Measurements from ENCODE around the gene SMIM28.
"Not testable (repeated sequence)": the region's sequence is repeated elsewhere in the genome, so short reads cannot be mapped to it uniquely, and the experiment has no call there.

SMIM28 gene

GRCh38 chr6:138405816-138406413 is 28.2 kb downstream of the SMIM28 start:
- no peak for DNase-seq (ENCODE audit: low spot score)

DNA sequence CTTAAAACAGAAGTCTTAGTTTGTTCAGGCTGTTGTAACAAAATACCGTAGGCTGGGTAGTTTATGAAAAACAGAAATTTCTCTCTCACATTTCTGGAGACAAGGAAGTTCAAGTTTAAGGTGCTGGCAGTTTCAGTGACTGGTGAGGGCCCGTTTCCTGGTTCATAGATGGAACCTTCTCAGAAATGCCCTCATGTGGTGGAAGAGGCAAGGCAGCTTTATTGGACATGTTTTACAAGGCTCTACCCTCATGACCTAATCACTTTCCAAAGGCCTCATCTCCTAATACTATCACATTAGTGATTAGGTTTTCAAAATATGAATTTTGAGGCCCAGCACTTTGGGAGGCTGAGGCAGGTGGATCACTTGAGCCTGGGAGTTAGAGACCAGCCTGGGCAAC is 28.7 kb downstream of the SMIM28 start:
- no peak for DNase-seq (ENCODE audit: low spot score)

DNA sequence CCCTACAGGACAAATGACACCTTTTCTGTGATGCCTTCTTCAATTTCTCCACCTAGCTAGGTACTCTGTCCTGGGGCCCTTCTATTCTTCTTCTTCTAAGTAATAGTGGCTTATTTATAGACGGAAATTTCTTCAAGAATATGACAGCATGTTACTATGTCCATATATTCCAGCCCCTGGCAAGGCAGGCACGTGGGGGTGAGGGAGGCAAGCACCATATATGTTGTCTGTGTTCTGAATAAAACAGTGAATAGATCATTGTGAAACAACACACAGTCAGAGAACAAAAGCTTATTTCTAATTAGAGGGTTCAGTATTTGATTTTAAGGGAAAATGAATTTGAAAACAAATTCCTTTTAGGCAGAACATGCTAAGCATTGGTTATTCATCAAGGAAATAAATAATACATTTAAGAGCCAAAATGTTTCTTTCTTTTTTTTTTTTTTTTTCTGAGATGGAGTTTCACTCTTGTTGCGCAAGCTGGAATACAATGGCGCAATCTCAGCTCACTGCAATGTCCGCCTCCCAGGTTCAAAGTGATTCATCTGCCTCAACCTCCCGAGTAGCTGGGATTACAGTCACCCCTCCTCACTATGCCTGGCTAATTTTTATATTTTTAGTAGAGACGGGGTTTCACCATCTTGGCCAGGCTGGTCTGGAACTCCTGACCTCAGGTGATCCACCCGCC is 32.5 kb downstream of the SMIM28 start:
- DNase-seq (ENCODE audit: low spot score): no peak

GRCh38 chr6:138410972-138411880 is 33.5 kb downstream of the SMIM28 start:
- DNase-seq (ENCODE audit: low spot score): no peak

GRCh38 chr6:138415125-138415524 is 37.4 kb downstream of the SMIM28 start:
- DNase-seq (ENCODE audit: low spot score): no peak

- DNase-seq (ENCODE audit: low spot score): no peak
Observed at GRCh38 chr6:138416206-138416605, 38.5 kb downstream of the SMIM28 start.

- no peak for DNase-seq (ENCODE audit: low spot score)
Observed at GRCh38 chr6:138417493-138418117, 39.9 kb downstream of the SMIM28 start.

GRCh38 chr6:138418118-138418742 is 40.5 kb downstream of the SMIM28 start:
- DNase-seq (ENCODE audit: low spot score): no peak

DNA sequence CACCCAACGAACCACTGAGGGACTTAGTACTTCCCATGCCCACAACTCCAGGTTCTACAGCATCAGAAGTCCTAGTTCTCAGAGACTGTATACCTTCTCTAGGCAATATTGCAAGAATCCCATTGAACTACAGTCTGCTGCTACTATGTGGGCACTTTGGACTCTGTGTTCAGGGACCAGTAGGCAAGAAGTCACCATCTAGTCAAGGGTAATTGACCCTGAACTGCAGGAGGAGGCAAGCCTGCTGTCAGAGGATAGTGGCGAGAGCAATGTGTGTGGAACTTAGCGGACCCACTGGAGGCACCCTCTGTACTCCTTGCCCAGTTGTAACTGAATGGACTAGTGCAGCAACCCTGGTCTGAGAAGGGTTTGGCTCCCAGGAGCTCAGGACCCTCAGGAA is 42.1 kb downstream of the SMIM28 start:
- no peak for DNase-seq (ENCODE audit: low spot score)

- no peak for DNase-seq (ENCODE audit: low spot score)
Observed at GRCh38 chr6:138420356-138420755, 42.7 kb downstream of the SMIM28 start.

- DNase-seq (ENCODE audit: low spot score): no peak
Observed at GRCh38 chr6:138421089-138421488, 43.4 kb downstream of the SMIM28 start.

- DNase-seq (ENCODE audit: low spot score): no peak
Observed at GRCh38 chr6:138421608-138422007, 43.9 kb downstream of the SMIM28 start.

DNA sequence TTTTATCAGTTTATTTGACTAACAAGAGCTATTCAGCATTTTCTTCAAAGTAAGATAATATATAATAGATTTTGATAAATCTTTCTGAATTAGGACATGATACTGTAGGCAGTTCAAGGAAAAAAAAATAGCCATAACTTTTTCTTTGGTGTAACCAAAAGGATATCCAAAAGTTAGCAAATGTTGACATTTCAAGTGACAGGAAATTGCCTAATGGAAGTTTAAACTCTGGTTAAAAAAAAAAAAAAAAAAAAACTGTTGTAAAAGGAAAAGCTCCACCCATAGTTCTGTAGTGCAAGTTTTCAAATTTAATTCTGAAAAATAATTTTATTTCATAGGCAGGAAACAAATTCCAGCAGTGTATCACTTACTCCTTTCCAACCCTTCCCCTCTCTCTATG is 45.2 kb downstream of the SMIM28 start:
- no peak for DNase-seq (ENCODE audit: low spot score)

DNA sequence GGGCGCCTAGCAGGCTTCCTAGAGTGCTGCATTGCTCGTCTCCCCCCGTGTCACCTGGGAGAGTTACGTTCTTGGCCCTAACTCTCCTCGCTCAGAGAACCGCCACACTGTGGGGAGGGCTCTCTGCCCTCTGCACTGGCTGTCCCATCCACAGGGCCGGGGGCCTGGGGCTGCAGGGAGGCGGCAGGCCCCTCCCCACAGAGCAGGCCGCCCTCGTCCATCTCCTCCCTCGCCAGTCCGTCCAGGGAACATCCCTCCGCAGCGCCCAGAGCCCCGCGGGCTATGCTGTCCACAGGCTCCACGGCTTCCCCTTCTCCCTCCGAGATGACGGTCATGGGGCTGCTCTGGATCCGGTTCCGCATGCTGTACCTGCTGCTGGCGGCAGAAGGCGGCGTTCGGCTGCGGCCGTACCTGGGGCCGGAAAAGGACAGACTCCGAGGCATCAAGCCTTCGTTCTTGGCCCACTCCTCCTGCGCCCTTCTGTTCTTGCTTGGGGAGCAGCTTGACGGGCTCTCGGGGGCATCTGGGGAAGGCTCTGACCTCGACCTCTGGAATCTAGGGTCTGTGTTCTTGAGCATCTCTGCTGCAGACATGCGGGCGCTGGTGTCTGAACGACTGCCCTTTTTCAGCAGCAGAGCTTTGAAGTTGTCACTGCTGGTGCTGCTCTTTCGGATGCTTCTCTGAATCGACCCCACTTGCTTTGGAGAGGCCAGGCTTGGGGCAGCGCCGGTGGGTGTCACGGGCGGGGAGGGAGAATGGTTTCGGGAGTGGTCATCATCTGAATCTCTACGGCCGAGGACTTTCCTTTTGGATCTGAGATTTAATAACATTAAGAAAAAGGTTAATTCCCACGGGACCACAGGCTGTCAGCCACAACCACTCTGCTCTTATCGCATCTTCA is 46.5 kb downstream of the SMIM28 start:
- DNase-seq (ENCODE audit: low spot score): no peak

- not testable (repeated sequence) for DNase-seq (ENCODE audit: low spot score)
Observed at GRCh38 chr6:138425256-138425655, 47.6 kb downstream of the SMIM28 start.

DNA sequence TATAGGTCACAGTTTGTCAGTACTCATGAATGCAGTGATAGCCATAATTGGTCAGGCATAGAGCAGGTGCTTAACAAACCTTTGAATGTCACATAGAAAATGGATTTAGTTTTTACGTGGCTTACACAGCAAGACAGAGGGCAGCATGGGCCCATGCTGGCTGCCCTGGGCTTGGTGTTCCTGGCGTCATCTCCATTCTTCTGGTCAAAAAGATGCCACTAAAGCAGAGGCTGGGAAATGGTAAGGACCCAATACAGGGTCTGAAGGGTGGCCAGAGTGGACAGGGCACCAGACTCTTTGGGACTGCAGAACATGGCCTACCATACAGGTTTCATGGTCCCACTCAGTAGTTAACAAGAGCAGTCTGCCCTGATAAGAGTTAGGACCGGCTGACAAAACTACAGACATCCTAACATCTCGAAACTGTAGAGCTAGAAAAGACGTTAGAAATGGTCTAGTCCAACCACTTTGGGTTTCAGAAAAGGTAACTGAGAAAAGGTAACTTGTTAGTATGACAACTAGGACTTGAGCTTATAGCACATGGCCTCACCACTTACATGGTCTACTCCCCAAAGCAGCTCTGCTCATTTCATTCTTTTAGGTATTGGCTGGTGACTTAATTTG is 48.9 kb downstream of the SMIM28 start:
- no peak for DNase-seq (ENCODE audit: low spot score)

- DNase-seq (ENCODE audit: low spot score): no peak
Observed at GRCh38 chr6:138427701-138428100, 50.0 kb downstream of the SMIM28 start.

DNA sequence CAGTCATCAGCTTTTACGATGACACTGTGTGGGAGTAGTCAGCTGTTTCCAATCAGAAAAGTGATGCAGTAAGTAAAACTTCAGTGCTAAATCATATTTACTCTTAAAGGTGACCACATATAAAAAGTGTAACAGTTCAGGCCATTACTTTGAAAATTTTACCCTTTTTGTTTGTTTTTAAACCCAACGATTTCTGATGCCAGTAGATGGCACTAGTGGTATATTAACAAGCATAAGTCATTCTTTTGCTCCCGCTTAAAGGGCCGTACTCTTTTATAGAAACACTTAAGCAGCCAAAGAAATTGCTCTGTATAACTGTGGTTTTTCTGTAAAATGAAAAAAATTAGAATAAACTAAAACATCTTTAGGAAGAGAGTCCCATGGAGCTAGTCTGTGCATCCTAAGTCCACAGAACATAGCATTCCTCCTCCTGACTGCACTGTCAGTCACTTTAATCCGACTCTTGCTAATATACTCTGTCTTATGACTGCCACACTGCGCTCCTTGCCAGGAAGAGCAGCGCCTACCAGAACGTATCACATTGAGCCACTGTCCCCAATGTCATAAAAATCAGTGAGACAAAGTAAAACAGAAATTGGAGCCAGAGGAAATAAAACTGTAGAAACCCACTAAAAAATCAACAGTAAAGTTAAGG is 51.4 kb downstream of the SMIM28 start:
- DNase-seq (ENCODE audit: low spot score): no peak

- DNase-seq (ENCODE audit: low spot score): no peak
Observed at GRCh38 chr6:138429761-138430160, 52.1 kb downstream of the SMIM28 start.
